ENCODE measurements around the gene FOXRED1.

Gene FOXRED1

DNA sequence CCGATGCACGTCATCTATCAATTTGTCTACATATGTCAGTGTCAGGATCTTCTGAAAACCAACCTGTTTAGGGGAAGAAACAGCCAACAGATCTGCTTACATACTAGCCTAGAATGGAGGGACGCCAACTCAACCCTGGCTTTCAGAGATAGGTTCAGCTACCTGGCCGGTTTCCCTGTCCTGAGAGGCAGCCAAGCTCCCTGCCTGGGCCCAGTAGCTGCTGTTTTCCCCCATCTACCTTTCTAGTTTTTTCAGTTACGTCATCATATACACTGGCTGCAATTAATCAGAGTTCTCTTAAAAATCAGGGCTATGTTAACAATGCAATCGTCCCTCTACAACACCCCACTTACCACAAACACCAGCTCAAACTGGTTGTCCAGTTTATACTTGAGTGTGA, 1.3 kb upstream of the FOXRED1 start:
- H3K4me3 ChIP-seq: peak overlapping the region; percentile 69 to 92 (median 86)
- H3K27ac ChIP-seq: peak overlapping the region in 19 of 21 experiments; percentile 86 to 98 (median 94)

GRCh38 chr11:126268361-126268707, 620 bp upstream of the FOXRED1 start:
- H3K27ac ChIP-seq: peak overlapping the region; percentile 77 to 98 (median 94)
- peak overlapping the region; percentile 69 to 92 (median 86) for H3K4me3 ChIP-seq

- no peak overlapping the region for H3K4me3 ChIP-seq
- no peak overlapping the region for H3K27ac ChIP-seq
Measured at GRCh38 chr11:126277322-126277721, 8.4 kb downstream of the FOXRED1 start.

DNA sequence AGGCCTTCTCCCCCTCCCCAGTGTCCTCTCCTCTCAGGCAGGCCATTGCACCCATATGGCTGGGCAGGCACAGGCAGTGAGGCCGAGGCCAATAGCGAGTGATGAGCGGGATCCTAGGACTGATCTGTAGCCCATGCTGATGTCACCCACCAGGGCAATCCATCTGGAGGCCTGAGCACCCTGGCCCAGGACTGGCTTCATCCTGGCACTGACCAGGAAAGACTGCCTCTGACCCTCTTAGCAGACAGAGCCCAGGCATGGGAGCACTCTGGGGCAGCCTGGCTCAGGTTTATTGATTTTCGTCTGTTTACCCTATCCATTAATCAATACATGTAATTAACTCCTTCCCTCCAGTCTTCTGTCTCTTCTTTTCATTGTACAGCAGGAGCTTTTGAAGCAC, 8.8 kb downstream of the FOXRED1 start:
- no peak overlapping the region for H3K4me3 ChIP-seq
- no peak overlapping the region for H3K27ac ChIP-seq

GRCh38 chr11:126279191-126279590, 10.2 kb downstream of the FOXRED1 start:
- no peak overlapping the region for H3K27ac ChIP-seq

GRCh38 chr11:126280595-126280994, 11.6 kb downstream of the FOXRED1 start:
- peak overlapping the region in 3 of 21 experiments; percentile 32 to 41 (median 39) for H3K27ac ChIP-seq
- H3K4me3 ChIP-seq: no peak overlapping the region

More at GRCh38 chr11:126279191-126279590, 10.2 kb downstream of the FOXRED1 start:
- H3K4me3 ChIP-seq: no peak overlapping the region

DNA sequence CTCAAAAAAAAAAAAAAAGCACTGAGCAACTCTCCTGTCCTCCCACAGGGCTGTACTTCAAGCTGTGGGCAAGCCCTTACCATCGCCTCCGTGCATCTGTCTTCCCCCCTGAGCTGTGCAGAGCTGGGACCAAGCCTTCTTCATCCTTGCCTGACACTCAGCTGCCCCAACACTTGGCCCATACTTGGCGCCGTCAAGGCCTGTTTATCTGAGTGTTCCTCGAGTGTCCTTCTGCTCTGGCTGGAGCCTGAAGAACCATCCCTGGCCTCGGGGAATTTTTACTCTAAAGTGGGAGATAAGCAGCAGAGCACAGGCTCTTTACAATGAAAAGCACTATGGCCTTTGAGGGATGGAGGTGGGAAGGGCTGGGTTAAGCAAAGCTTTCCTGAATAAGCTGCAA, 12.3 kb downstream of the FOXRED1 start:
- Histone ChIP-seq H3K27ac (no peak overlapping the region), H3K4me3 (no peak overlapping the region)

GRCh38 chr11:126281666-126282175, 12.8 kb downstream of the FOXRED1 start:
- Histone ChIP-seq H3K4me3 (peak overlapping the region in 1 of 7 experiments; percentile 48), H3K27ac (peak overlapping the region in 15 of 21 experiments; percentile 84 to 97 (median 92))

DNA sequence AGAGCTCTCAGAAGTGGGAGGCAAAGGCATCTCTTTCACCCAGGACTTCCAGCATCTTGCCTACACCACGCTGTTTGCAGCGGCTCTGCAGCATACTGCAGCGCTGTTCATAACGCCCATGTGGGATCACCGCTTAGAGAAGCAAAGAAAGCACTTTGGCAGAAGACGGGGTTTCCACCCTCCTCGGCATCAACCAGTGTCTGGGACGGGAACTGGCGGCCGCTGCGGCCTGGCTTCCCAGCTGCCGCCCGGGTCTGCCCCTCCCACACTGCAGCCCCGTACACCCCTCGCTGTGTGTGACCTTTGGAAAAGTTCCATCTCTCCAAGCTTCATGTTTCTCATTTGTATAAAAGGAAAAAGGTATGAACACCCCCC, 13.4 kb downstream of the FOXRED1 start:
- Histone ChIP-seq H3K27ac (peak overlapping the region; percentile 39 to 97 (median 92)), H3K4me3 (peak overlapping the region; percentile 48 to 87 (median 61))

DNA sequence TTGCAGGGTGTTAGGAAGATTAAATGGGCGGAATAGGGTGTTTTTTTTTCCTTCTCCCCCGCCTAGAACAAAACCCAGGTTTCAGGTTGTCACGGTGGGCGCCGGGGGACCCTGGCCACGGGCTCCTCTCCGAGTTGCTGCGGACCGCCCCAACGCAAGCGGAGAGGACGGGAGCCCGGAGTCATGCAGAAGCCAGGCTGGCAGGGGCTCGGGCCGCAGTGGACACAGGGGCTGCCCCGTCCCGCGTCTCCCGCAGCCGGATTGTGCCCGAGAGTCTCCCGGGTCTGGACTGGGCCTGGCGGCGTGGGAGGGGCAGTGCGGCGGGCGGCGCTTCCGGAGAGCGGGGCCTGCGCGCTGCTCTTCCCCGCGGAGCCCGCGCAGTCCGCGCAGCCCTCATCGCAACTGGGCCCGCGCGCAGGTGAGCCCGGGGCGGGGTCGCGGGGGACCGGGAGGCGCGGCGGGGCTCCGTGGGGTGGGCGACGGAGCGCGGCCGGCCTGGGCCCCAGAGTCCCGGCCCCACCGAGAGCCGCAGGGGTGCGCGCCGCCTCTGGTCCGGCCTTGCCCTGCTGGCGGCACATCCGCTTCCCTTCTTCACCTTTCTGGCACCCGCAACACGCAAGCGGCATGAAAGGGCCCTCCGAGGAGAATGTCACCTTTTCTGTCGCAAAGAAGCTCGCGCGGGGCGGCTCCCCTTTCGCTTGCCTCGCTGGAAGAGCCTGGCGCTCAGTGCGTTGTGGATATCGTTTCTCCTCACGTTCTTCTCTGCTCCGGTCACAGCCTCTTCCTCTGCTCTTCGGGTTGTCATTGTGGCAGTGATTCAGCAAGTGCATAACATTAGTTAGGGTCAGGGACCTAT, 14.0 kb downstream of the FOXRED1 start, which contains the start of gene TIRAP:
Gene TIRAP (plus strand): TSS at position 358 of the 856 bp plus-strand sequence. CDS start 7,802 bp downstream, outside the sequence.
- peak within 1 kb of the TSS; percentile 48 to 87 (median 61) for H3K4me3 ChIP-seq
- H3K27ac ChIP-seq: peak within 1 kb of the TSS; percentile 39 to 97 (median 92)

- peak overlapping the region in 1 of 21 experiments; percentile 19 for H3K27ac ChIP-seq
- no peak overlapping the region for H3K4me3 ChIP-seq
Measured at GRCh38 chr11:126284829-126285228, 15.9 kb downstream of the FOXRED1 start.

GRCh38 chr11:126288237-126288636, 19.3 kb downstream of the FOXRED1 start:
- no peak overlapping the region for H3K4me3 ChIP-seq

GRCh38 chr11:126290887-126291286, 21.9 kb downstream of the FOXRED1 start:
- Histone ChIP-seq H3K27ac (no peak overlapping the region), H3K4me3 (no peak overlapping the region)

More at GRCh38 chr11:126288237-126288636, 19.3 kb downstream of the FOXRED1 start:
- H3K27ac ChIP-seq: no peak overlapping the region

- H3K4me3 ChIP-seq: no peak overlapping the region
- no peak overlapping the region for H3K27ac ChIP-seq
Measured at GRCh38 chr11:126293726-126294125, 24.8 kb downstream of the FOXRED1 start.

DNA sequence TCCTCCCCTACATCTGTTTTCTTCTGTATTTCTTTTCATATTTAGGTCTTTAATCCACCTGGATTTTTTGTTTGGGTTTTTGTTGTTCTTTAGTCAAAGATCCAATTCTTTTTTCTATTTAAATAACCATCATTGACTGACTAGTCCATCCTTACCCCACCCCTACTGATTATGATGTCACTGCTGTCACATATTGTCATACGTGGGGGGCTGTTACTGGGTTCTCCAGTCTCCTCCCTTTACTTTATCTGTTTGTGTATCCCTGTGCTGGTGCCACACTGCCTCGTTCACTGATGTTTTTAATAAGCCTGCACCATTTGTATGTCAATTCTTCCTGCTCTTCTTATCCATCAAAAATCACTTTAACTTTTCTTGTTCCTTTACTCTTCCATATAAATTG, 28.1 kb downstream of the FOXRED1 start:
- no peak overlapping the region for H3K27ac ChIP-seq
- no peak overlapping the region for H3K4me3 ChIP-seq

- Histone ChIP-seq H3K27ac (peak within 1 kb of the TSS; percentile 67 to 99 (median 95)), H3K4me3 (peak within 1 kb of the TSS; percentile 38 to 76 (median 64))
Measured at GRCh38 chr11:126303623-126304456, 34.9 kb downstream of the FOXRED1 start, which contains the start of gene DCPS. TSS of gene DCPS (plus strand) at chr11:126304060. CDS start at chr11:126304081, 21 bp downstream.

DNA sequence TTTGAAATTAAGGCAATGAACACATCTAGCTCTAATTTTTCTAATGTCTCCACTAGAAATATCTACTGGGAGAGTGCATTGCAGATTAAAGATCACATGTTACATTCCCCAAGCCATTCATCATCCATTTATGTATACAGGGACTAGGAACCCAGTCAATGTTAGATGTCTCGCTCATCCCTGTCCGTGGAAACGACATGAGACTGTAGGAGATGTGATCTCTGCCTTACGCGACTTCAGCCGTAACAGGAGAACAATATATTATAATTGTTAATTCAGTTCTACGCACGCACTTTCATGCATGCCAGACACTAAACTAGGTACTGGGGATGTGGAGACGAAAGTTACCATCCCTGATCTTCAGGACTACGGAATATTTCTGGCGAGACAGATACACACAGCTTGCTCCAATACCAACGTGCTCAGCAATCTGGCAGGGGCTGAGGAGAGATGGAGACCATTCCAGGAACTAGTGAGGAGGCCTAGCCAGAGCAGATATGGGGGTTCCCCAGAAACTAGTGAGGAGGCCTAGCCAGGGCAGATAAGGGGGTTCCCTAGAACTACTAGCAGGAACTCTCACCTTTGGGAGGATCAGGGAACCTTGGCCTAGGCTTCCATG, 35.6 kb downstream of the FOXRED1 start:
- H3K27ac ChIP-seq: peak overlapping the region in 19 of 21 experiments; percentile 67 to 99 (median 95)

GRCh38 chr11:126305699-126306098, 36.7 kb downstream of the FOXRED1 start:
- Histone ChIP-seq H3K4me3 (no peak overlapping the region), H3K27ac (no peak overlapping the region)

More for the DNA sequence above, 35.6 kb downstream of the FOXRED1 start:
- peak overlapping the region; percentile 38 to 76 (median 64) for H3K4me3 ChIP-seq

DNA sequence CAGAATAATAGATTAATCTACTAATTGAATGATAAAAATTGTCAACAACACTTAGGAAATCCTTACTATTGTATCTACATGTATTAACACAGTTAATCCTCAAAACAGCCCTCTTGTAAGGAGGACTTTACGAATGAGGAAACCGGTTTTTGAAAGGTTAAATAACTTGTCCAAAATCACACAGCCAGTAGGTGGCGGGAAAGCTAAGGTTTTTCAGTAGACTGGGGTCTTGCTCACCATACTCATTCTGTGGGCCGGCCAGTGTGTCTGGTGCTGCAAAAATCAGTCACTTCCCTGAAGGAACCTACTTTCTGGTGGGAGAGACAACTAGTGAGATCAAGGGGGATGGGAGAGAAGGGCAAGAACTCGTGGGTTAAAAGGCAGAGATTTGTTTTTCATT, 38.8 kb downstream of the FOXRED1 start:
- peak overlapping the region in 1 of 21 experiments; percentile 52 for H3K27ac ChIP-seq
- H3K4me3 ChIP-seq: no peak overlapping the region

Measured in skin epidermis (tissue), 12 donors.